NCI-H526 (cell line): ENCODE results near the gene OR2H2.

ENCODE experiments used
- DNase-seq, 2 experiments: peaks; one replicate each; lab custom pipeline; 2025; lab: John Stamatoyannopoulos, UW

Gene OR2H2

DNA sequence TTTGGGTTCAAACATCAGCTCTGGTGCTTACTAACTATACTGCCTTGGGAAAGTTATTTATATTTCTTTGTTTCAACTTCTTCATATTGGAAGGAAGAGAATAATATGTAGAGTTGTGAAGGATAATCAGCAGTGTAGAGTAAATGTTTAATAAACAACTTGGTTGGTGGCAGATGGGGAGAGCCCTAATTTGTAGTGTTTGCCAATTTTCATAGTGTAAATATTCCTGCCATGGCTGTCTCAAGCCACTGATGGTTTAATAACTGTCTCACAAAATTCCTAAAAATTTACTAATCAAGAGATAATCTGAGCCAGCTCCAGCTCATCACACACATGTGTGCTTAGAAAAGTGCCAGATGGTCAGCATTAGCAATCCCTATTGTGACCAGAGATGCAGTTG, at the start of gene OR2H2:
Gene OR2H2, plus strand, starts transcription at position 301 of the 400 bp plus-strand sequence. CDS start 2,824 bp downstream, outside the sequence.
- no peak for DNase-seq

DNA sequence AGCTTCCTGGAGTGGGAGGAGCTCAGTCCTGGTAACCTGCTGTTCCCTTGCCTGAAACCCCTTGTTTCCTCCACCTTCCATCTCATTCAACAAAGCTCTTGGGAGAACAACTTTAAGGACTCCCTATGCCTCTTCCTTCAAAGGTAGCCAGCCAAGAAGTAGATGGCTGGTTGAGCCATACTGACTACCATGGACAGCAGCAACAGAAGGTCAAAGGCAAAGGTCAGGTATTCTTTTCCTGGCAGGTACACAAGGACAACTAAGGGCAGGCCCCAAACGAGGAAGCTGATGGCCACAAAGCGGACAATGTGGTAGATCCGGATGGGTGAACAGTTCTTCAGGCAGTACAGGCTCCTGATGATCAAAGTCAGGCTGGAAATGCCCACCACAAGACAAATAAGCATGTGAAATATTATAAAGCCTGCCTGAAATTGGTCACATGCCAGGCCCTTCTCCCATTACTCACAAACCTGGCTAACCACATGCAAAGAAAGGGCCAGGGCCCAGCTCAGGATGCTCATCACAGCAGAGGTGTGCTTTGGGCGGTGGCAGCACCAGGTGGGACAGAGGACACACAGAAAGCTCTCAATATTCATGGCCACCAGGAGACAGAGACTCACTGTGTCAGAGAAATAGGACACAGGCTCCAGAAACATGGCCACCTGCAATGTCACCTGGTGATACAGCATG, 47.1 kb upstream of the OR2H2 start:
- DNase-seq = no peak

DNA sequence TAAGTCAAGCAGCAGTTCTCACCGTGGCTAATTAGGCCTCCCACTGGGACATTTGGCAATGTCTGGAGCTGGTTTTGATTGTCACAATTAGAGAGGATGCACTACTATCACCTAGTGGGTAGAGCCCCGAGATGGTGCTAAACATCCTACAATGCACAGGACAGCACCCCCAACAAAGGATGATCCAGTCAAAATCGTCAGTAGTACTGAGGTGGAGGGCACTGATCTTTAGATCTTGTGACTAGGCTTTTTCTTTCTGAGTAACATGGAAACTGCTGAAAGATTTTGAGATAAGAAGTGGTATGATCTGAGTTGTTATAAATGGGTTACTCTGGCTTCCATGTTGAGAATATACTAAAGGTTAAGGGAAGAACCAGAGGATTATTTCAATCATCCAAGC, 37.3 kb upstream of the OR2H2 start:
- no peak for DNase-seq

DNA sequence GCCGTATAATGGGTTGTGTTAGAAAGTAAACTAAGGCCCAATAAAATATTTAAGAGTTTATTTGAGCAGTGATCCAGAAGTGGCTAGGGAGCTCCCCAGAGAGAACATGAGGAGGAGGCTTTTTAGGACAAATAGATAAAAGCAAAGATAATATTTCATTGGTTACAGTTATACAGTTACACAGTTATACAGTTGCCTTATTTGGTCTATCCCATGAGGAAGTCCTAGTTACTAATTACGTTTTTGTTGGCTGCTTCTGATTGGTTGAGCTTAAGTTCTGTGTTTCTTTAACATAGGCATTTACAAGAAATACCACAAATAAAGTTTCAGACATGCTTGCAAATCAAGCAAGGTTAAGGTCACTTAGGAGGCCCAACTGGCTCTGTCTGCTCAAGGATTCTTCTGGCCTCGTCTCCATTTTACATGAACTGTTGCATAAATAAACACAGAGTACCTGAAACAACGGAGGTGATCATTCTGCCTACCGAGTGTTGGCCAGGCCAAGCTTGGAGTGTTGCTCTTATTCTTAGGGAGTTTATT, 32.3 kb upstream of the OR2H2 start:
- DNase-seq = peak in 1 of 2 experiments; percentile 31

DNA sequence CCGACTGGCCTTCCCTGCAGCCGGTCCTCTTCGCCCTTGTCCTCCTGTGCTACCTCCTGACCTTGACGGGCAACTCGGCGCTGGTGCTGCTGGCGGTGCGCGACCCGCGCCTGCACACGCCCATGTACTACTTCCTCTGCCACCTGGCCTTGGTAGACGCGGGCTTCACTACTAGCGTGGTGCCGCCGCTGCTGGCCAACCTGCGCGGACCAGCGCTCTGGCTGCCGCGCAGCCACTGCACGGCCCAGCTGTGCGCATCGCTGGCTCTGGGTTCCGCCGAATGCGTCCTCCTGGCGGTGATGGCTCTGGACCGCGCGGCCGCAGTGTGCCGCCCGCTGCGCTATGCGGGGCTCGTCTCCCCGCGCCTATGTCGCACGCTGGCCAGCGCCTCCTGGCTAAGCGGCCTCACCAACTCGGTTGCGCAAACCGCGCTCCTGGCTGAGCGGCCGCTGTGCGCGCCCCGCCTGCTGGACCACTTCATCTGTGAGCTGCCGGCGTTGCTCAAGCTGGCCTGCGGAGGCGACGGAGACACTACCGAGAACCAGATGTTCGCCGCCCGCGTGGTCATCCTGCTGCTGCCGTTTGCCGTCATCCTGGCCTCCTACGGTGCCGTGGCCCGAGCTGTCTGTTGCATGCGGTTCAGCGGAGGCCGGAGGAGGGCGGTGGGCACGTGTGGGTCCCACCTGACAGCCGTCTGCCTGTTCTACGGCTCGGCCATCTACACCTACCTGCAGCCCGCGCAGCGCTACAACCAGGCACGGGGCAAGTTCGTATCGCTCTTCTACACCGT, 31.5 kb upstream of the OR2H2 start:
- DNase-seq = no peak

DNA sequence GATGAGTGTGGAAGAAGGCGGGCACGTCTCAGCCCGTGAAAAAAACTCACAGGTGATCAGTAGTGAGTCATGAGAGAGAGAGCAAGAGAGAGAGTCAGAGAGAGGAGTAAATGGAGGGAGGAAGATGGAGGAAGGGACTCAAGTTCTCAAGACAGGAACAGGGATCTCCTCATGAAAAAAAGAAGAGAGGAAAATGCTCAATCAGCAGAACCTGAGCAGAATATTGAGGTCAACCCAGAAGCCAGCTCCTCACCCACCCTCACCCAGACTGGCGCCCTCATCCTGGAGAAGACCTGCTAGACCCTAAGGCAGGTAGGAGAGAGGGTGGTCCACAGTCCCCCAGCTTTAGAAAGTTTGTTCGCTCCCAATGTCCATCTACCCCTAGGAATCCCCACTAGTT, 30.2 kb upstream of the OR2H2 start:
- no peak for DNase-seq

DNA sequence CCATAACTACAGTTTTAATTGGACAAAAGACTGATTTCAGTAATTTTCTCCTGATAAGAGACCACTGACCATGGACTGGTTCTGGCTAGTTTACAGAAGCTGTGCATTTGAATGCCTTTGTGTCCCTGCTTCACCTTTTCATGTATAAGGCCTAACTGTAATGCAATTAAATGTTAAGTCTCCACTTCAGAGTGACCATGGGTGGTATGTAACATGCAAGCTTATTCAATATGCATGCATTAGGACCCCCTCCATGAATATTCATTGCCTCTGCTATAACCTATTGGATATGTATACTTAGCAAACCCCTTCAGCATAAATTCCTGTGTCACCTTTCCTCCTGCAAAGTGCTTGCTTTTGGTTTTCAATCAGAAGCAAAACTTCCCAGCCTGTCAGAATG, 27.6 kb upstream of the OR2H2 start:
- no peak for DNase-seq

DNA sequence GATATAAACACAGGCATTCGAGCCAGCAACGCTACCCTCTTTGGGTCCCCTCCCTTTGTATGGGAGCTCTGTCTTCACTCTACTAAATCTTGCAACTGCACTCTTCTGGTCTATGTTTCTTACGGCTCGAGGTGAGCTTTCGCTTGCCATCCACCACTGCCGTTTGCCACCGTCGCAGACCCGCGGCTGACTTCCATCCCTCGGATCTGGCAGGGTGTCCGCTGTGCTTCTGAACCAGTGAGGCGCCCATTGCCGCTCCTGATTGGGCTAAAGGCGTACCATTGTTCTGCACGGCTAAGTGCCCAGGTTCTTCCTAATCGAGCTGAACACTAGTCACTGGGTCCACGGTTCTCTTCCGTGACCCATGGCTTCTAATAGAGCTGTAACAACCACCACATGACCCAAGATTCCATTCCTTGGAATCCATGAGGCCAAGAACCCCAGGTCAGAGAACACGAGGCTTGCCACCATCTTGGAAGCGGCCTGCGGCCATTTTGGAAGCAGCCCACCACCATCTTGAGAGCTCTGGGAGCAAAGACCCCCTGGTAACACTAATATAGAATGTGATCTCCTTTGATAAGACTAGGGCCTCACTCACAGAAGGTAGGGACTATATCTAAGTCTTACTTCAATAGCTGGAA, 26.4 kb upstream of the OR2H2 start:
- no peak for DNase-seq

DNA sequence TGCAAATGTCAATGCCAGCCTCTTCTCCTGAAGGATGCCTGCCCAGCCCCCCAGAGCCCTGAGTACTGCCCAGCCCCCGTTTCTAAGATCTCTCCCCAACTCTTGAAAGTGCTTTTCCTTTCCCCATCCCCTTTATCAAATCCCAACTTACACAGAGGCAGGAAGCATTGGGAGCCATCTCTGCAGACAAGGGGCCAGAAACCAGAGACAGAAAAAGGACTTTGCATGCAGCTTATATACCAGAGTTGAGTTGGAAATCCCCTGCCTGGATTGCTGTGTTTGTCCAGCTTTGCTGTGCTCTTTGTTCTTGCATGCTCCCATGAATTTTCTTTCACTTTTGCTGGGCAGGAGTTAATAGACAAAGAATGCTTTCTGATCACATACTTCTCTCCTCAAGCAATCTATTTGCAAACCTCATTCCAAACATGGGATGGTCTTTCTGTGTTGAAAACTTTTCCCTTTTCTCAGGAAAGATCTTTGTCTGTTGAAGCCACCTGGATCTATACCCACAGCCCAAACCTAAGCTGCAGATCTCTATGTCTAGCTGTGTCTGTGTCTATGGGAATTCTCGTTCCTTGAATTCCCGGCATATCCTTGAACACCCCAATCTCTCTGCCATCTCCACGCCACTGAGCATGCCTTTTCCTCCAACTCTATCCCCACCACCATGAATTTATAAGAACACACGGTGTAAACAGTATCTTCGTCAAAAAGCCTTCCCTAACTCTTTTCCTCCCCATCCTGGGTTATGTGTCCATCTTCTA, 25.2 kb upstream of the OR2H2 start, which contains the start of gene UBD:
Gene UBD, minus strand, starts transcription at position 209 of the 764 bp plus-strand sequence. Its CDS starts 31 bp downstream, at position 178.
- DNase-seq = no peak

DNA sequence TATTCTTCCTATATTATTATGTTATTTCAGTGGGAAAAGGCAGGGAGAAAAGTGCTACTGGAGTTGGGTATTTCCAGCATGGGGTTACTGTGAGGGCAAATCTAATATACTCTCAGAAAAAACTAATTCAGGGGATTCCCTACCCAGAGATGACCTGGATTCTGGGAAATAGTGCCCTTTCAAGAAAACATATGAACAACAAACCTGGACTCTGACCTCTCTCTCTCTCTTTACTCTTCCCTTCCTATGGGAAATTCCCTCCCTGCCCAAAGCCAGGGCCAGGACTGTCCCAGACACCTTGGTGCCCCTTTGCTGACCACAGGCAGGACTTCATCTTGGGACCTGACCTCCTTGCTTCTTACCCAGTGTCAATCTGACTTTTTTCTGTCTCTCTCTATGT, 23.8 kb upstream of the OR2H2 start:
- DNase-seq = no peak

DNA sequence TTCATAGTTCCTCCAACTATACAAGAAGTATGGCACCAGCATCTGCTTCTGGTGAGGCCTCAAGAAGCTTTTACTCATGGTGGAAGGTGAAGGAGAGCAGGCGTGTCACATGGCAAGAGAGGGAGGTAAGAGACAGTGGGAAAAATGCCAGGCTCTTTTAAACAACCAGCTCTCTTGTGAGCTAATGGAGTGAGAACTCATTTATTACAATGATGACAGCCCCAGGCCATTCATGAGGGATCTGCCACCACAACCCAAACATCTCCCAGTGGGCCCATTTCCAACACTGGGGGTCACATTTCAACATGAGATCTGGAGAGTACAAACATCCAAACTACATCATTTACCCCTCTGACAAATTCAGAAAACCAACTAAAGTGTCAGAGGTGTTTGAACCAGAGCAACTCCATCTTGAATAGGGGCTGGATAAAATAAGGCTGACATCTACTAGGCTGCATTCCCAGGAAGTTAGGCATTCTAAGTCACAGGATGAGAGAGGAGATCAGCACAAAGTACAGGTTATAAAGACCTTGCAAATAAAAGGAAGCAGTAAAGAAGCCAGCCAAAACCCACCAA, 23.2 kb upstream of the OR2H2 start:
- DNase-seq = no peak

DNA sequence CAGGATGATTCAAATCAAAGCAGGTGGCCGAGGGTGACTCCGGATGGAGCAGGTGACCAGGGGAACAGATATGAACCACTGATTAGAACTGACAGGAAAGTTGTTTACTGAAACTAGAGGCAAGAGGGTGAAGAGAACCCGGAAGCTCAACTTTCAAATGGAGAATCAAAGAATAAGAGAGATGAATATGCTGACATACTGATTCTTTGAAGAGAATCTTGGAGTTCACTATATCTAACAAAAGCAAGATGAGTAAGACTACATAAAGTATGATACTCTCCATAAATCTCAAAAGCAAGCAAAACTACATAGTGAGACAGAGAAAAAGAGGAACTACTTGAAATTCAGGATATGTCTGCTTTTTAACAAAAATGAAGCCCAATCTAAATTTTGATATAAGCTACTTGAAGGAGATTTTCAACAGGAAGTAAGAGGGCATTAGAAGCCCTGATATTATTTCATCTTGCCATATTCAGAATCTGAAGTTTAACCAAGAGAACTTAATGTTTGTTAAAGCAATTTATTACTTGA, 21.4 kb upstream of the OR2H2 start:
- no peak for DNase-seq

DNA sequence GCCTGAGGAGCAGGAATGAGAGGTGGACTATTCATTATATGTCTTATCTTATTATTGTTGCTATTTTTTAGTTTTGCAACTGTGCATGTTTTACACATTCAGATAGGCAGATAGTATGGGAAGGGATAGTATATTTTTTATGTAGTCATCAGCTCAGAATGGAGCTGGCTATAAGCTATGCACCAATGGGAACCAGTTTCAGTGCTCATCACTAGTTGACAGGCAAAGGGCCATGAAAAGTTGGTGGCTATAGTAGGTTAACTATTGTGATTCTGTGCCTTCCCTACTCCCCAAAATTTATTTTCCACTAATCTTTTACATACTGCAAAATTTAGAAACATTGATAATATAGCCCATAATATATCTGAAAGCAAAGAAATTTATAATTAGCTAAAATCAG, 20.0 kb upstream of the OR2H2 start:
- DNase-seq = no peak

DNA sequence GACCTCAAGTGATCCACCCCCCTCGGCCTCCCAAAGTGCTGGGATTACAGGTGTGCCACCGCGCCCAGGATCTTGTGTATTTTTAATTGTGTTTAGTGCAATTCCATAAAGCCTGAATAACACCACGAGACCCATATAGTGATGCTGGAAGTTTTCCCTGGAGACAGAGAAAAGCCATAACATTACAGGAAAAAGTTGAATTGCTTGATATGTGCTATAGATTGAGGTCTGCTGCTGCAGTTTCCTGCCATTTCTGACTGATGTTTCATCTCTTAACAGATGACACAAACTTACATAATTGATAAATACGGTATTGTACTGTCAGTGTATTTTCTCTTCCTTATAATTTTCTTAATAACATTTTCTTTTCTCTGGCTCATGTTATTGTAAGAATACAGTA, 18.1 kb upstream of the OR2H2 start:
- no peak for DNase-seq

DNA sequence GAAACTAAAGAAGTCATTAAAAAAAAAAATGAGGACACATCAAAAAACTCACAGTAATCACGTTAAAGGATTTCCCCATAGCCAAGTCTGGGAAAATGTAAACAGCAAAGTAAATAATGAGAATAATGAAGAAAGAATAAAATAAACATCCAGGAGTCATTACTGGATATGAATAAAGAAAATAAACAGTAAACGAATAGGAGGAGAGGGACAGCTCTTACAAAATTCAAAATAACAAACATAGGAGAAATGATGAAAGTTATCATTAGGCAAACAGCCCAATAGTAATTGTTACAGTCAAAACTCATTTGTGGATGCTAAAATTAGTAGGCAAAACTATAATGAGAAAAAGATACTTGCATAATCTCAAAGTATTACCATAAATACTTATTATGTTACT, 17.4 kb upstream of the OR2H2 start:
- DNase-seq = no peak

DNA sequence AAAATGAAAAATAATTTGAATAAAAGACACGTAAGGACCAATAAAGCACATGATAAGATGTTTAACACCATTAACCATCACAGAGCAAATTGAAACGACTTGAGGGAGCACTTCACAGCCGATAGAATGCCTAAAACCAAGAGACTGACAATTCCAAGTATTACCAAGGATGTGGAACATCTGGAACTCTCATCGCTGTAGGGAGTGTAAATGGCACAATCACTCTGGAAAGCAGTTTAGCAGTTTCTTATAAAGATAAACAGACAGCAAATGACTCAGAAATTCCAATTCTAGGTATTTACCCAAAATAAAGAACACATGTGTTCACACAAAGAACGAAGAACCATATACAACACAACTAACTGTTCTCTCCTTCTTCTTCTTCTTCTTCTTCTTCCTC, 16.9 kb upstream of the OR2H2 start:
- DNase-seq = no peak

DNA sequence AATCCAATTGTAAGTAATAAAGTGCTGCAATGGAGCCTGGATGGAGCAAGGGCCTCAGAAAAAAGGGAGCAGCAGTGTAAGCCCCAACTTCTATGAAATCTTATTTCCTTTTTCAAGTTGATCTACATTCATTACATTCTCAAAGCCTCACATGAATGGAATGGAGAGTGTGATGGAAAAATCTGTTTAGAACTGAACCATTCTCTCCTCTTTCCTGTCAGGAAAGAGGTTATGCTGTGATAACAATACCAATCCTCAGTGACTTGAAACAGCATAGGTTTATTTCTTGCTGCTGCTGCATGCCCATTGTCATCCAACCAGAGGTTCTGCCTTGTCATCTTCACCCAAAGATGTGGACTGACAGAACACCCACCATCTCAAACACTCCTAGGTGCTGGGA, 8.9 kb upstream of the OR2H2 start:
- DNase-seq = no peak

DNA sequence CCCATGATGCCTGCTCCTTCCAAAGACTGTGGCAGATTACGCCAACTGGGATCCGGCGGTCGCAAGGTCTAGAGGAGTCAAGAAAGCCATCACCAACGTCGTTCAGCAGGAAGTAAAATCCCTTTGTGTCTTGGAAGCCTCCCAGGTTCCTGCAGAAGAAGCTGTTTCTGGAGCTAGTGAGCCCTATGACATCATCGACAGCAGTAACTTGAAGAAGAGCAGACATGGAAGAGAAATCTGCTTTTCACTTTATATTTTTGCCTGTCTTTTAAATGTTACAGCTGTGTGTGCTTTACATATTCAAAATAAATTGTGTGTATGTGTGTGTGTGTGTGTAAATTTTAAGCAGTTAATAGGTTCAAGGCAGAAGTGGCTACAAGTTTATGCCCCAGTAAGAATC, 7.4 kb upstream of the OR2H2 start:
- no peak for DNase-seq

DNA sequence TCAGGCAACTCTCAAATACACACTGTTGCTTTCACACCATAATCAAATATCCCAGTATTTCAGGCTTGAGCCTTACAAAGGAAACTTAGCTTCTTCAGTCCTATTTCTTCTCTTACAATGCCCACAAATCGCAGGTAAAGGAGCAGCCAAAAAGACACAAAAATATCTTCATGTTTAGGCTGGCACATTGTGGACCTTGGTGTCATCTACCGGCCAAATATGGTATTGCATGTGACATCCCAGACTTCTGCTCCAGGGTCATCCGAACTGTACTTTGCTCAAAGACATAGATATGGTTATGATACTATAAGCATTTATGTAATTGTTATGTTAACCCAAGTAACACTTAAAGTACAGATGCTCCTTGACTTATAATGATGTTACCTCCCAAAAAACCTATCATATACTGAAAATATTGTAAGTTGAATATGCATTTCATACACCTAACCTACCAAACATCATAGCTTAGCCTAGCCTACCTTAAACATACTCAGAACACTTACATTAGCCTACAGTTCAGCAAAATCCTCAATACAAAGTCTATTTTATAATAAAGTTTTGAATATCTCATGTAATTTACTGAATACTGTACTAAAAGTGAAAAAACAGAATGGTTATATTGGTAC, 4.6 kb downstream of the OR2H2 start:
- DNase-seq = peak in 1 of 2 experiments; percentile 51

DNA sequence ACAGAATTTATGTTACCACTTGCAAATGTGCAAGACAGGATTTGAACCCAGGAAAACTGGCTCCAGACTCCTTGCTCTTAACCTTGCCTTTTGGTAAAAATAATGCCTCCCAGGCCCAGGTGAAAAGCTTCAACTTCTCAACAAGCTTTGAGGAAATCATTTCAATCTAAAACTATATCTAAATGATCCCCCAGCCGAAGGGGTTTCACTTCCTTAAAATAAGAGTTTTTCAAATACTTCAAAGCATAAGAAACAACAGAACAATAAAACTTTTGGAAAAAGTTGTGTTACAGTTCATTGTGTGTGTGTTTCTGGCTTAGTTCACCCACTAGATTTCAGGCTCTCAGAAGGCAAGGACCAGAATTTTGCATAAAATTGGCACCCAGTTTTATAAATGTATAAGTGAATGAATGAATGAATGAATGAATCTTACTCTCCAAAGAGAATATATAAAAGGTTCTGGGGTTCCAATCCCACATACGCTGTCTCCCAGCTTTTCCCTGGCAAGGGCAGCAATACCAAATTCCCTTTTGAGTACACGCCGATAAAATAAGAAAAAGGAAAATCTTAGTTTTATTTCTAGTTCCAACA, 5.4 kb downstream of the OR2H2 start:
- no peak for DNase-seq
